ENCODE results near the gene CCSER1.
"Not testable (repeated sequence)": the region's sequence is repeated elsewhere in the genome, so short reads cannot be mapped to it uniquely, and the experiment has no call there.

The CCSER1 gene

GRCh38 chr4:90621080-90621479, 493.9 kb downstream of the CCSER1 start:
- Histone ChIP-seq H3K9ac (ENCODE audit: low read depth, low read length) (no peak overlapping the region), H3K36me3 (ENCODE audit: insufficient read depth, low read length) (no peaks in the 10 kb centered on the region), H3K27me3 (ENCODE audit: control insufficient read depth, insufficient read depth, low read length) (no peaks in the 10 kb centered on the region), H3K4me3 (ENCODE audit: low read length) (no peak overlapping the region), H3K9me3 (replicated peaks; ENCODE audit: low read length) (peaks cover 4% of the 10 kb centered on the region), H3K4me2 (ENCODE audit: low read length) (no peak overlapping the region), H3K4me1 (ENCODE audit: control insufficient read depth, insufficient read depth, low read length) (no peaks in the 10 kb centered on the region)

DNA sequence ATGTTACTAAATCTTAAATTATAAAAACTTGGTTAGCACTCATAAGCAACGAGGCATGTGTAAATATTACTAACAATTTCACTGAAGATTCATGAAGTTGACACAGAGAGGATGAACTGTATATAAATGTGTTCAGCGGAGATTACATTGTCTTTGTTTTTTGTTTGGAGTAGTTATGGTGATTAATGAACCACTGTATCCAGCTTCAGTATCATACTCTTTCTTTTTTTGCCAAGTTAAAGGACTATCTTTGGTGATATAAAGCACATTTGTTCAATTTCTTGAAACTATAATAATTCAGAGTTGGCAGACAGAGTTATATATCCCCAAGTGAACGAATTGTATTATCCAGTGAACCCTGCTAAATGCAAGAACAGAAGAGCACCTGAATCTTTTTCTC, 497.6 kb downstream of the CCSER1 start:
- no peak overlapping the region for H3K4me3 ChIP-seq (ENCODE audit: low read length)
- H3K9me3 ChIP-seq (replicated peaks; ENCODE audit: low read length), result no peaks in the 10 kb centered on the region
- no peaks in the 10 kb centered on the region for H3K4me1 ChIP-seq (ENCODE audit: control insufficient read depth, insufficient read depth, low read length)
- no peaks in the 10 kb centered on the region for H3K27me3 ChIP-seq (ENCODE audit: control insufficient read depth, insufficient read depth, low read length)
- no peaks in the 10 kb centered on the region for H3K36me3 ChIP-seq (ENCODE audit: insufficient read depth, low read length)
- H3K4me2 ChIP-seq (ENCODE audit: low read length), result no peak overlapping the region
- no peak overlapping the region for H3K9ac ChIP-seq (ENCODE audit: low read depth, low read length)

DNA sequence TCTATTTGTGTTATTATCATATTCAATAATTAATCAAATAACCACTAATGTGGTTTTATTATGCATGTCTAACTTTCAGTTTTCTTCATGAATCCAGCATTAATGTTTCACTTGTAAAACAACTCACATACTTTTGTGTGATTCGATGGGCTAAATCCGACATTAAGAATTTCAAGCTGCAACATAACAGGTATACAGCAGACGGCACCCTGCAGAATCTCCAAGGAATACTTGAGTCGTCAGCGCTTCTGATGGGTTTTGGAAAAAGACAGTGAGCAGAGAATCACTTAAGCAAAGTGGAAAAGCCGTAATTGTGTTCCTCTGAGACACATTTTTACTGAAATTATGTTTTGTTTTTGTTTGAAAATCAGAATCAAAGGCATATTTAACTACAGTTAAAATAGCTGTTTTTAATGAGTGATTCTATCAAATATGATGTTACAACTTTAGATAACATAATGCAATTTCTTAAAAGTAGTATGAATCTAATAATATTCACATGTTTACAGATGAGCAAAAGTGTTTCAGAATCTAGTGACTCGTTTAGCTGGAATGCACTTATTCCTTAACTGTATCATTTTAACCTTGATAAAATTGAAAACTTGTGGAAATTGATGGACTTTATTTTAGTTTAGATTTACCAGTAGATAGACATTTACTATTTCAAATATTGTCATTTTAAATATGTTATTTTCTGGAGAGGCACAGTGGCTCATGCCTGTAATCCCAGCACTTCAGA, 514.8 kb downstream of the CCSER1 start:
- no peaks in the 10 kb centered on the region for H3K4me1 ChIP-seq (ENCODE audit: control insufficient read depth, insufficient read depth, low read length)
- H3K36me3 ChIP-seq (ENCODE audit: insufficient read depth, low read length), result no peaks in the 10 kb centered on the region
- H3K9me3 ChIP-seq (replicated peaks; ENCODE audit: low read length), result no peaks in the 10 kb centered on the region
- H3K4me2 ChIP-seq (ENCODE audit: low read length), result no peak overlapping the region
- H3K4me3 ChIP-seq (ENCODE audit: low read length), result no peak overlapping the region
- no peak overlapping the region for H3K9ac ChIP-seq (ENCODE audit: low read depth, low read length)
- H3K27me3 ChIP-seq (ENCODE audit: control insufficient read depth, insufficient read depth, low read length), result no peaks in the 10 kb centered on the region

- Histone ChIP-seq H3K27me3 (ENCODE audit: control insufficient read depth, insufficient read depth, low read length) (no peaks in the 10 kb centered on the region), H3K36me3 (ENCODE audit: insufficient read depth, low read length) (no peaks in the 10 kb centered on the region), H3K4me3 (ENCODE audit: low read length) (no peak overlapping the region), H3K9ac (ENCODE audit: low read depth, low read length) (no peak overlapping the region), H3K4me2 (ENCODE audit: low read length) (no peak overlapping the region), H3K9me3 (replicated peaks; ENCODE audit: low read length) (no peaks in the 10 kb centered on the region), H3K4me1 (ENCODE audit: control insufficient read depth, insufficient read depth, low read length) (no peaks in the 10 kb centered on the region)
Measured at GRCh38 chr4:90643156-90643555, 516.0 kb downstream of the CCSER1 start.

GRCh38 chr4:90648311-90648710, 521.1 kb downstream of the CCSER1 start:
- Histone ChIP-seq H3K9me3 (replicated peaks; ENCODE audit: low read length) (no peaks in the 10 kb centered on the region), H3K4me1 (ENCODE audit: control insufficient read depth, insufficient read depth, low read length) (no peaks in the 10 kb centered on the region), H3K4me2 (ENCODE audit: low read length) (no peak overlapping the region), H3K9ac (ENCODE audit: low read depth, low read length) (no peak overlapping the region), H3K36me3 (ENCODE audit: insufficient read depth, low read length) (no peaks in the 10 kb centered on the region), H3K27me3 (ENCODE audit: control insufficient read depth, insufficient read depth, low read length) (no peaks in the 10 kb centered on the region), H3K4me3 (ENCODE audit: low read length) (no peak overlapping the region)

GRCh38 chr4:90648791-90649190, 521.6 kb downstream of the CCSER1 start:
- no peak overlapping the region for H3K4me3 ChIP-seq (ENCODE audit: low read length)
- H3K27me3 ChIP-seq (ENCODE audit: control insufficient read depth, insufficient read depth, low read length), result no peaks in the 10 kb centered on the region
- no peaks in the 10 kb centered on the region for H3K36me3 ChIP-seq (ENCODE audit: insufficient read depth, low read length)
- no peaks in the 10 kb centered on the region for H3K4me1 ChIP-seq (ENCODE audit: control insufficient read depth, insufficient read depth, low read length)
- H3K9ac ChIP-seq (ENCODE audit: low read depth, low read length), result no peak overlapping the region
- no peak overlapping the region for H3K4me2 ChIP-seq (ENCODE audit: low read length)
- H3K9me3 ChIP-seq (replicated peaks; ENCODE audit: low read length), result no peaks in the 10 kb centered on the region

GRCh38 chr4:90660672-90661071, 533.5 kb downstream of the CCSER1 start:
- no peaks in the 10 kb centered on the region for H3K36me3 ChIP-seq (ENCODE audit: insufficient read depth, low read length)
- H3K9ac ChIP-seq (ENCODE audit: low read depth, low read length), result no peak overlapping the region
- H3K9me3 ChIP-seq (replicated peaks; ENCODE audit: low read length), result peaks cover 5% of the 10 kb centered on the region
- H3K27me3 ChIP-seq (ENCODE audit: control insufficient read depth, insufficient read depth, low read length), result no peaks in the 10 kb centered on the region
- no peaks in the 10 kb centered on the region for H3K4me1 ChIP-seq (ENCODE audit: control insufficient read depth, insufficient read depth, low read length)
- H3K4me2 ChIP-seq (ENCODE audit: low read length), result no peak overlapping the region
- H3K4me3 ChIP-seq (ENCODE audit: low read length), result no peak overlapping the region

DNA sequence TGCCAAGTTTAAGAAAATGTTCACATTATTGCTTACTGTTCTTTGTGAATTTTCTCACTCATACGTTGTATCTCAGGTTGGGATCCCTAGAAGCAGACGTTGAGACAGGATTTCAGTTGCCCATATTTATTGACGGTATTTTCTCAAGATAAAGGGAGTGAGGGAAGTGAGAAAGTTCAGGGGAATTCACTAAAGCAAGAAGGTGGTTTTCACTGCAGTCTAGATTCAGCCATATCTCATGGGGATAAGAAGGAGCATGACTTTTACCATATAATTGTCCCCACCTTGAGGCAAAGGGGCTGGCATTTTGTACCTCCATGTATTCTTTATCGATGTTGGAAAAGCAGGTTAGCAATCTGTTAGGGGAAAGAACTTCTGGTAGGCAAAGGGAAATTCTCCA, 543.0 kb downstream of the CCSER1 start:
- H3K9ac ChIP-seq (ENCODE audit: low read depth, low read length), result no peak overlapping the region
- no peaks in the 10 kb centered on the region for H3K27me3 ChIP-seq (ENCODE audit: control insufficient read depth, insufficient read depth, low read length)
- H3K36me3 ChIP-seq (ENCODE audit: insufficient read depth, low read length), result no peaks in the 10 kb centered on the region
- H3K4me1 ChIP-seq (ENCODE audit: control insufficient read depth, insufficient read depth, low read length), result no peaks in the 10 kb centered on the region
- H3K4me3 ChIP-seq (ENCODE audit: low read length), result no peak overlapping the region
- H3K4me2 ChIP-seq (ENCODE audit: low read length), result no peak overlapping the region
- H3K9me3 ChIP-seq (replicated peaks; ENCODE audit: low read length), result peaks cover 2% of the 10 kb centered on the region

DNA sequence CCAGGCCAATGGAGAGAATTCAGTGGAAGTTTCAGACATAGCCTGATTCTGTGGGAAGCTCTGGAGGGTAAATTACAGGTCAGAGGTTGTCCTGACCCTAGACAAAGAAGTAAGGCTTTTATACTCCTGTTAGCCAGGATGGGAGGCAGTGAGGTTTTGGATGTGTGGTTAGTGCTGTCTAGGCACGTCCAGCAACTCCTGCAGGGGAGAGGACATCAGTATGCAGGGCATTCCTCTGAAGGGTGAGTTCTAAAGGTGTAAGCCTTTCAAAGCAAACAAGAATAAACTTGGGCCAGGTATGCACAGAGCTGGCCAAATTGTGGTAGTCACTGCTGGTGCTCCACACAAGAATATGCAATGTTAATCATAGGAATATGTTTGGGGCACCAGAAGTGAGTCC, 562.5 kb downstream of the CCSER1 start:
- Histone ChIP-seq H3K27me3 (ENCODE audit: control insufficient read depth, insufficient read depth, low read length) (no peaks in the 10 kb centered on the region), H3K4me2 (ENCODE audit: low read length) (no peak overlapping the region), H3K9ac (ENCODE audit: low read depth, low read length) (no peak overlapping the region), H3K4me3 (ENCODE audit: low read length) (no peak overlapping the region), H3K4me1 (ENCODE audit: control insufficient read depth, insufficient read depth, low read length) (no peaks in the 10 kb centered on the region), H3K9me3 (replicated peaks; ENCODE audit: low read length) (peaks cover 3% of the 10 kb centered on the region), H3K36me3 (ENCODE audit: insufficient read depth, low read length) (no peaks in the 10 kb centered on the region)

- Histone ChIP-seq H3K27me3 (ENCODE audit: control insufficient read depth, insufficient read depth, low read length) (no peaks in the 10 kb centered on the region), H3K9ac (ENCODE audit: low read depth, low read length) (no peak overlapping the region), H3K4me3 (ENCODE audit: low read length) (no peak overlapping the region), H3K36me3 (ENCODE audit: insufficient read depth, low read length) (no peaks in the 10 kb centered on the region), H3K4me1 (ENCODE audit: control insufficient read depth, insufficient read depth, low read length) (no peaks in the 10 kb centered on the region), H3K9me3 (replicated peaks; ENCODE audit: low read length) (no peaks in the 10 kb centered on the region), H3K4me2 (ENCODE audit: low read length) (no peak overlapping the region)
Measured at GRCh38 chr4:90695411-90695810, 568.2 kb downstream of the CCSER1 start.

GRCh38 chr4:90705501-90705900, 578.3 kb downstream of the CCSER1 start:
- not testable (repeated sequence) for H3K9me3 ChIP-seq (replicated peaks; ENCODE audit: low read length); H3K4me1 ChIP-seq (ENCODE audit: control insufficient read depth, insufficient read depth, low read length); H3K4me3 ChIP-seq (ENCODE audit: low read length); H3K36me3 ChIP-seq (ENCODE audit: insufficient read depth, low read length); H3K27me3 ChIP-seq (ENCODE audit: control insufficient read depth, insufficient read depth, low read length); H3K4me2 ChIP-seq (ENCODE audit: low read length); H3K9ac ChIP-seq (ENCODE audit: low read depth, low read length)

GRCh38 chr4:90715242-90715641, 588.0 kb downstream of the CCSER1 start:
- Histone ChIP-seq H3K9me3 (replicated peaks; ENCODE audit: low read length) (no peaks in the 10 kb centered on the region), H3K4me1 (ENCODE audit: control insufficient read depth, insufficient read depth, low read length) (no peaks in the 10 kb centered on the region), H3K9ac (ENCODE audit: low read depth, low read length) (no peak overlapping the region), H3K36me3 (ENCODE audit: insufficient read depth, low read length) (no peaks in the 10 kb centered on the region), H3K4me3 (ENCODE audit: low read length) (no peak overlapping the region), H3K4me2 (ENCODE audit: low read length) (no peak overlapping the region), H3K27me3 (ENCODE audit: control insufficient read depth, insufficient read depth, low read length) (no peaks in the 10 kb centered on the region)
